Ovary (tissue), 9 donors: ENCODE results near the gene SYT6. TPM values are rescaled to one million over a fixed set of nuclear protein-coding genes. Genes with fewer than 3 reads are reported as not detected.
A peak's percentile ranks its signal among the peaks of the same experiment; 100 is the strongest.

ENCODE experiments used
- DNase-seq, 5 donors: peaks; one replicate each; pipeline ENCODE4 v3.0.0-alpha.2; 2019 to 2020
- H3K27ac ChIP-seq, 2 donors: fragments of 200-600 bp; one replicate each; pipeline versions ENCODE4 v1.5.1 to v1.8.0; 2019 to 2022
- H3K27me3 ChIP-seq: fragments of 200-600 bp; one replicate; pipeline ENCODE4 v1.8.0; 2022
- H3K36me3 ChIP-seq: fragments of 200-600 bp; sonication (generic); one replicate; pipeline ENCODE4 v1.5.1; 2019
- H3K4me1 ChIP-seq: one replicate; pipeline ENCODE4 v1.8.1; 2013; ENCODE audit warnings: mild to moderate bottlenecking, moderate library complexity; ENCODE audit not compliant: insufficient read depth
- H3K4me3 ChIP-seq: fragments of 200-600 bp; sonication (generic); one replicate; pipeline ENCODE4 v1.5.1; 2017
- H3K9me3 ChIP-seq, 2 donors: fragments of 200-600 bp in 1 of 2; sonication (generic) in 1 of 2; one replicate each; pipeline versions ENCODE4 v1.5.1 to v1.8.1; 2013 to 2019; ENCODE audit warnings: mild to moderate bottlenecking in 1 of 2, moderate library complexity in 1 of 2
- CTCF ChIP-seq, 3 donors: fragments of 450-650 bp in 2 of 3; fragments of 200-600 bp in 1 of 3; IDR thresholded peaks; one replicate each; pipeline versions ENCODE4 v1.5.1 to v1.8.0; 2016 to 2022; ENCODE audit warnings: antibody characterized with exemption in 3 of 3, mild to moderate bottlenecking in 1 of 3
- EP300 ChIP-seq: sonication (generic); formaldehyde crosslinking; IDR thresholded peaks from one replicate; pipeline ENCODE4 v1.6.1; 2017; ENCODE audit warnings: antibody characterized with exemption
- POLR2A ChIP-seq: fragments of 450-650 bp; IDR thresholded peaks from one replicate; pipeline ENCODE4 v1.6.1; 2017; ENCODE audit warnings: antibody characterized with exemption, mild to moderate bottlenecking, moderate library complexity
- WGBS, 3 donors: extraction: QIAGEN DNeasy Blood & Tissue Kit in 1 of 3; methylation state at CpG; one replicate each; pipeline versions ENCODE4 v1.1.5 to v1.1.7; 2013 to 2017; 5-methylcytosine and 5-hydroxymethylcytosine counted together
- intact Hi-C, 4 donors: fragments of 100-400 bp; cut with DNase I; formaldehyde crosslinking; loops; one replicate each; pipeline versions ENCODE4 v1.11.0 to v1.15.1; 2022 to 2023
- polyA plus RNA-seq, 2 donors: library from polyadenylated mRNA; stranded (reverse); fragments of 200-250 nt in 1 of 2; fragments of 350-450 nt in 1 of 2; fragmentation: Illumina TruSeq in 1 of 2; extraction: RNeasy Lipid Tissue Mini Kit (QIAGEN cat#74804) in 1 of 2; gene quantifications; one replicate each; pipeline ENCODE4 v1.2.3, GENCODE V29; 2013 to 2014
- total RNA-seq, 7 donors: library from RNA; depleted of rRNA in 2 of 7; stranded (reverse); fragments of >200 nt in 2 of 7; fragmentation: NEBNext Ultra II Directional in 3 of 7; extraction: Animal tissue kit (Norgen Biotek cat#: 25700) in 3 of 7; gene quantifications; one replicate each; pipeline versions ENCODE4 v1.1.0 to v1.2.4, GENCODE V29; 2016 to 2023
- donor health status: DM: no; HTN: no; CAD: no; lungs with moderate emphysema.
- donor health status: DM: no; HTN: no; CAD: no.
- donor health status: Bipolar disorder and iron deficiency.
- donor health status: DM: yes; HTN: yes; CAD: no.
- donor health status: DM: no; HTN: no; CAD: no.
- donor health status: DM: yes; HTN: yes; CAD: no.

Gene SYT6
- total and polyA plus RNA-seq, 9 donors, result 0.13 to 2.2 (median 0.35) TPM

DNA sequence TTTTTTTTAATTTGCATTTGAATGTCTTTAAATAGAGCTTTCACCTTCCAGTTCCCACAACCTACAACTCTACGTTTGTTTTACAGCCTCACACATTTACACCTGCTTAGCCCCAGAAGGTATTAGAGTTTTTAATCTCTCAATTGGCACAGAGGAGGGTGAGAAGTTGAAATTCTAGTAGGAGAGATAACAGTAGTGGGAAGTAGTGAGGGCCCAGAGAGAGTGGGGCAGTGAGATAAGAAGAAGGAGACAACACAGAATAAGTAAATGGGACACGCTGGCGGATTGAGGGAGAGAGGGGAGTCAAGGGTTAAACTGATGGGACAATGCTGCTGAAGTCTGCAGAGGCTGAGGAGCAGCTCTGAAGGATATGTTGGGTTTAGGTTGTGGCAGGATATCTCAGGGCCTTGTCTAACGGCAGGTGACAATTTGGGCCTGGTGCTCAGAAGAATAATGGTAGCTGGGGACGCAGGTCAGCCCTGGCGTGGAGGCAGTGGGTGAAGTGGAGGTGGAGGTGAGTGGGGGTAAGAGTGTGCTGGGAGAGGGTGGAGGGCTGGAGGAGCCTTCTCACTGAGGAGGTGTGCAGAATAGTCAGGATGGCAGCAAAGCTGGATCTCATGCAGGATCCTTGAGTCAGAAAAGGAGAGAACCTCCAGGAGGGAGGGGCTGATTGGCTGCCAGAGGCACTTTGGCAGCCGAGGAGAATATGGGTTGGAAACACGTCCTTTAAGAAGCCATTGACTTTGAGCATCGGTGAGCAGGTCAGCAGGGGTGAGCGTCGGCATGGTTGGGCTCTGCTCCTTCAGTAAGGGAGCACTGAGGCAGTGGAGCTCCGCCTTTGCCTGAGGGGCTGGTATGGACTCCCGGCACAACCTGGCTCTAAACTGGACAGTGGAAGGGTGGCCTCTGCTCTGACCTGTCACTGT is 72.9 kb downstream of the SYT6 start:
- Histone ChIP-seq H3K27ac (peak overlapping the region in 1 of 2 donors; percentile 39), H3K9me3 (no peaks in the 10 kb centered on the region), H3K27me3 (no peaks in the 10 kb centered on the region), H3K4me1 (peaks cover 10% of the 10 kb centered on the region), H3K4me3 (no peak overlapping the region), H3K36me3 (no peaks in the 10 kb centered on the region)
- DNase-seq, result peak in 1 of 5 donors; percentile 15
- intact Hi-C loops, result no loop called here
- TF ChIP-seq POLR2A, result no peak
- no peak for TF ChIP-seq EP300
- TF ChIP-seq CTCF (IDR thresholded peaks at IDR 0.05), result no peak
- 75 to 78% (median 77%) methylated on average over 11 to 13 of the region's 13 CpGs for WGBS, 3 donors

- intact Hi-C loops, result no loop called here
- Histone ChIP-seq H3K27ac (no peak overlapping the region), H3K27me3 (no peaks in the 10 kb centered on the region), H3K4me1 (peaks cover 10% of the 10 kb centered on the region), H3K4me3 (no peak overlapping the region), H3K9me3 (no peaks in the 10 kb centered on the region), H3K36me3 (no peaks in the 10 kb centered on the region)
- DNase-seq, result no peak
- TF ChIP-seq POLR2A (no peak), EP300 (no peak), CTCF (IDR thresholded peaks at IDR 0.05) (no peak)
- 84 to 93% (median 86%) methylated on average over 5 of the region's 5 CpGs for WGBS, 3 donors
Observed at GRCh38 chr1:114079596-114080190, 74.0 kb downstream of the SYT6 start.

- H3K9me3 ChIP-seq, result no peaks in the 10 kb centered on the region
- H3K27me3 ChIP-seq, result no peaks in the 10 kb centered on the region
- H3K36me3 ChIP-seq, result no peaks in the 10 kb centered on the region
- no peak for DNase-seq
- no peak overlapping the region for H3K4me3 ChIP-seq
- intact Hi-C loops, result no loop called here
- no peak for TF ChIP-seq CTCF (IDR thresholded peaks at IDR 0.05)
- TF ChIP-seq POLR2A, result no peak
- TF ChIP-seq EP300, result no peak
- peaks cover 10% of the 10 kb centered on the region for H3K4me1 ChIP-seq
- WGBS, 3 donors, result 85 to 87% (median 85%) methylated on average over 4 of the region's 4 CpGs
- H3K27ac ChIP-seq, result no peak overlapping the region
Observed at GRCh38 chr1:114078116-114078515, 75.6 kb downstream of the SYT6 start.

- no peak for DNase-seq
- 88 to 89% (median 88%) methylated on average over 3 of the region's 3 CpGs for WGBS, 3 donors
- Histone ChIP-seq H3K27me3 (no peaks in the 10 kb centered on the region), H3K27ac (no peak overlapping the region), H3K4me3 (no peak overlapping the region), H3K36me3 (no peaks in the 10 kb centered on the region), H3K4me1 (peaks cover 10% of the 10 kb centered on the region), H3K9me3 (no peaks in the 10 kb centered on the region)
- TF ChIP-seq CTCF (IDR thresholded peaks at IDR 0.05) (no peak), POLR2A (no peak), EP300 (no peak)
- intact Hi-C loops, result no loop called here
Observed at GRCh38 chr1:114077188-114077587, 76.5 kb downstream of the SYT6 start.
